ENCODE data around the gene TRPM4. TPM values are rescaled to one million over a fixed set of nuclear protein-coding genes. Genes with fewer than 3 reads are reported as not detected.

The TRPM4 gene
- total and polyA plus RNA-seq, 2 experiments from 2014 or later, result 7.0 to 20.5 TPM

GRCh38 chr19:49129238-49129583, 28.4 kb upstream of the TRPM4 start:
- no peak for DNase-seq (ENCODE audit: low spot score)
- H3K27ac ChIP-seq, result no peak overlapping the region
- H3K4me2 ChIP-seq, result no peak overlapping the region
- H3K79me2 ChIP-seq, result no peaks in the 10 kb centered on the region
- WGBS (ENCODE audit: low lambda C conversion rate, missing lambda C conversion rate), result 81% methylated on average over 15 of the region's 16 CpGs
- H2AFZ ChIP-seq, result no peak overlapping the region
- H3K36me3 ChIP-seq (replicated peaks; ENCODE audit: insufficient read depth, low read depth), result no peaks in the 10 kb centered on the region
- H4K20me1 ChIP-seq (ENCODE audit: insufficient read depth, poor library complexity, severe bottlenecking), result no peaks in the 10 kb centered on the region
- no peaks in the 10 kb centered on the region for H3K27me3 ChIP-seq
- TF ChIP-seq EZH2 (IDR thresholded peaks at IDR 0.05; ENCODE audit: borderline replicate concordance), result no peak
- no peak for TF ChIP-seq CTCF (IDR thresholded peaks at IDR 0.05; ENCODE audit: poor library complexity)
- TF ChIP-seq EZH2phosphoT487 (IDR thresholded peaks at IDR 0.05; ENCODE audit: low read depth, severe bottlenecking, unreplicated experiment), result no peak
- no peaks in the 10 kb centered on the region for H3K9me3 ChIP-seq (ENCODE audit: low read depth)
- H3K9me2 ChIP-seq (replicated peaks; ENCODE audit: insufficient read depth), result no peaks in the 10 kb centered on the region
- H3K4me1 ChIP-seq (ENCODE audit: insufficient read depth), result no peaks in the 10 kb centered on the region
- H3K4me3 ChIP-seq, result no peak overlapping the region

GRCh38 chr19:49130325-49130724, 27.3 kb upstream of the TRPM4 start:
- Histone ChIP-seq H3K9me3 (ENCODE audit: low read depth) (no peaks in the 10 kb centered on the region), H3K27me3 (no peaks in the 10 kb centered on the region), H3K27ac (no peak overlapping the region), H3K79me2 (no peaks in the 10 kb centered on the region), H4K20me1 (ENCODE audit: insufficient read depth, poor library complexity, severe bottlenecking) (no peaks in the 10 kb centered on the region), H3K9me2 (replicated peaks; ENCODE audit: insufficient read depth) (no peaks in the 10 kb centered on the region), H3K36me3 (replicated peaks; ENCODE audit: insufficient read depth, low read depth) (no peaks in the 10 kb centered on the region), H3K4me3 (no peak overlapping the region), H3K4me2 (no peak overlapping the region), H2AFZ (no peak overlapping the region), H3K4me1 (ENCODE audit: insufficient read depth) (no peaks in the 10 kb centered on the region)
- TF ChIP-seq EZH2phosphoT487 (IDR thresholded peaks at IDR 0.05; ENCODE audit: low read depth, severe bottlenecking, unreplicated experiment) (no peak), EZH2 (IDR thresholded peaks at IDR 0.05; ENCODE audit: borderline replicate concordance) (no peak), CTCF (IDR thresholded peaks at IDR 0.05; ENCODE audit: poor library complexity) (no peak)
- WGBS (ENCODE audit: low lambda C conversion rate, missing lambda C conversion rate), result 97% methylated on average over 24 of the region's 24 CpGs
- DNase-seq (ENCODE audit: low spot score), result no peak

GRCh38 chr19:49132974-49133609, 24.5 kb upstream of the TRPM4 start:
- H3K27me3 ChIP-seq, result no peaks in the 10 kb centered on the region
- WGBS (ENCODE audit: low lambda C conversion rate, missing lambda C conversion rate), result 42% methylated on average over 23 of the region's 49 CpGs
- H3K36me3 ChIP-seq (replicated peaks; ENCODE audit: insufficient read depth, low read depth), result no peaks in the 10 kb centered on the region
- TF ChIP-seq EZH2phosphoT487 (IDR thresholded peaks at IDR 0.05; ENCODE audit: low read depth, severe bottlenecking, unreplicated experiment) (no peak), EZH2 (IDR thresholded peaks at IDR 0.05; ENCODE audit: borderline replicate concordance) (no peak), CTCF (IDR thresholded peaks at IDR 0.05; ENCODE audit: poor library complexity) (no peak)
- H3K4me2 ChIP-seq, result peak overlapping the region; percentile 62
- H3K9me3 ChIP-seq (ENCODE audit: low read depth), result no peaks in the 10 kb centered on the region
- H3K79me2 ChIP-seq, result no peaks in the 10 kb centered on the region
- H4K20me1 ChIP-seq (ENCODE audit: insufficient read depth, poor library complexity, severe bottlenecking), result no peaks in the 10 kb centered on the region
- H3K4me3 ChIP-seq, result no peak overlapping the region
- no peaks in the 10 kb centered on the region for H3K4me1 ChIP-seq (ENCODE audit: insufficient read depth)
- H3K27ac ChIP-seq, result no peak overlapping the region
- no peaks in the 10 kb centered on the region for H3K9me2 ChIP-seq (replicated peaks; ENCODE audit: insufficient read depth)
- no peak overlapping the region for H2AFZ ChIP-seq
- no peak for DNase-seq (ENCODE audit: low spot score)

Measured in hepatocyte (in vitro differentiated cells).